HG03025 (cell line): Measurements from ENCODE around the gene CASKIN1.

Experiments
- ATAC-seq: cut with Tn5 transposase; IDR thresholded peaks from one replicate; pipeline ENCODE4 v1.9.1; 2021; ENCODE audit warnings: mild to moderate bottlenecking, moderate library complexity; ENCODE audit not compliant: unreplicated experiment, low FRiP score

CASKIN1 gene

DNA sequence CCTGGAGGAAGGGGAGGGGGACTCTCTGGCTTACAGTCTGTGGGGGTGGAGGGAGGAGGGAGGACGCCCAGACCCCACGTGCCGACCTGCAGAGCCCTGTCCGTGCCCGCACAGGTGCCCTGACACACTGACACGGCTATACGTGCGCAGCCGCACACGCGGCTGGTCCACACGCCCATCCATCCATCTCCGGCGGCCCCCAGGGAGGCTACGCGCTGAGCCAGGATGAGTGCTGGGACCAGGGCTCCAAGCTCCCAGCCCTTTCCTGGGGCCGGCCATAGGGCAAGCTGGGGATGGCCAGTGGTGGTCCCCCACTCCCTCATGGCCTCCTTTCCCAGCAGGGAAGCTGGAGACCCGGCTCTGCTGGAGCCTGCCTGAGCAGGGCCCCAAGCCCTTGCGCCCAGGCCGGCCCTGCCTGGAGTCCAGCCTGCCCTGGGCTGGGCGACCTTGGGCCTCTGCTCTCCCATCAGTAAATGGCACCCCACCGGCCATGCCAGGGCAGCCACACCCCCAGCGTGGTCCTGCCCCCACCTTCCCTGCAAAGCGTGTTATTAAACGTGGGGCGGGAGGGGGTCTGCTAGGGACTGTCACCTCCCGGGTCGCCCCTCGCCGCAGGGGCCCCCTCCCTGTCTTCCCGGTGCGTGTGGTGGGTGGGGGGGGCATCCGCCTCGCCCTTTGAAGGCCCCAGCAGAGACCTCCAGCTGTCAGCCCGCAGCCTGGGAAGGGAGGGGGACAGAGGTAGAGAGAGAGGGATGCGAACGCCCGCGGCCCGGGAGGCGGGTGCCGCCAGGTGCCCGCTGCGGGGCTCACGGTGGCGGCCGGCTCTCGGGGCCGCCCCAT is 863 bp downstream of the CASKIN1 start:
- ATAC-seq: no peak

GRCh38 chr16:2194852-2195321 is 1.5 kb downstream of the CASKIN1 start:
- ATAC-seq: no peak

- ATAC-seq: no peak
Measured at GRCh38 chr16:2194166-2194834, 2.1 kb downstream of the CASKIN1 start.

DNA sequence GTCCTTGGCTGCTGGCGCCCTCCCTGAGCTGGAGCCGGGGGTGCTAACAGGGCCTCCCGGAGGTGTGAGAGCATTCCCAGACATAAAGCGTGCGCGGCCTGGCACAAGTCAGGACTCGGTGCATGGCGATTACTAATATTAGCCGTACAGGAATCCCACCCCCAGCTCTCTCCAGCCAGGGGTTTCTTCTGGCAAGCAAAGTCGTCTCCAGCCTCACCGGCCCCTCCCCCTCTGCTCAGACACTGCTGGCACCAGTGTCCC is 5.0 kb downstream of the CASKIN1 start:
- ATAC-seq: no peak

DNA sequence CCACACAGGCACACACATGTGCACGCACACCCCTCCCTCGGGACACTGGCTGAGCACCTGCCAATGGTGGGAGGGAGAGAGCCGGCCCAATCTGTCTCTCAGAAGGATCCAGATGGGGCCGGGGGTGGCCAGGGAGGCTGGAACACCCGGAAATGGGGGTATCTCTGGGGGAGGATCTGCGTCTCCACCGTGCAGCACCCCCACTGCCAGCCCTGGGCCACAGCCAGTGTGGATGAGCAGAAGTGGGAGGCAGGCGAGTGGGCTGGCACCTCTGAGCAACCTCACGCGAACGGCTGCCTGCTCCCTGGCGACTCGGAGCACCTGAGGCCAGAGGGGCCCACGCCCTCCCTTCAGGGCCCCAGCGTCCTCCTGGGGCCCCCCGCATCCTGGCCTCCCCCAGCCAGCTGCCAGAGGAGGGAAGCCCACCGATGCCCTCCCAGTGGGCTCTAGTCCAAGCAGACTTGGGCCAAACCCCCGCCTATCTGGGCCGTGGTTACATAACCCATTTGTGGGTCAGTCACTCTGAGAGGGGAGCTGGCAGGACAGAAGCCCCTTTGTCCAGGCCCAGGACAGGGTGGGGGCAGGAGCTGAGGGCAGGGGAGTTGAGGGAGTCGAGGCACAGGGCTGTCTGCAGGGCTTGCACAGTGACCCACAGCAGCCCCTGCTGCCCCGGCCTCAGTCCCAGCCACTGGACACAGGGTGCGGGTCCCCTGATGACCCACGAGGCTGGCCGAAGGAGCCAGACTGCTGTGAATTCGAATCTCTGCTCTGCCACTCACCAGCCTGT is 5.6 kb downstream of the CASKIN1 start:
- ATAC-seq: no peak

- ATAC-seq: no peak
Measured at GRCh38 chr16:2190002-2190658, 6.3 kb downstream of the CASKIN1 start.

GRCh38 chr16:2189252-2189893 is 7.0 kb downstream of the CASKIN1 start:
- ATAC-seq: no peak

GRCh38 chr16:2188395-2188794 is 8.0 kb downstream of the CASKIN1 start:
- ATAC-seq: no peak

DNA sequence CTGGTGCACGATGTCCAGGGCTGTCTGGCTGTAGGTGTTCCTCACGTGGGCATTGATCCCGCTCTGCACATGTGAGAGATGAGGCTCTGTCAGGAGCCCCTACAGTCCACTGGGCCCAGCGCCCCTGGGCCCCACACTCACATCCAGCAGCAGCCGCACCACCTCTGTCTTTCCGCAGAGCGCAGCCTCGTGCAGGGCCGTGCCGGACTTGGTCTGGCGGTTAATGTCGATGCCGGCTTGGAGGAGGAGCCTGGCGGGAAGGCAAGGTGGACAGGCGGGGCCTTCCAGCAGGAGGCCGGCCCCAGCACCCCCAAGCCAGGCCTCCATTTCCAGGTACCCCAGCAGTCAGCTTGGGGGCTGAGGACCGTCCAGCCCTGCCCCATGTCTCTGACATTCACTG is 9.2 kb downstream of the CASKIN1 start:
- no peak for ATAC-seq

- no peak for ATAC-seq
Measured at GRCh38 chr16:2186505-2186904, 9.9 kb downstream of the CASKIN1 start.

- ATAC-seq: no peak
Measured at GRCh38 chr16:2186064-2186463, 10.3 kb downstream of the CASKIN1 start.

- no peak for ATAC-seq
Measured at GRCh38 chr16:2184962-2185361, 11.4 kb downstream of the CASKIN1 start.

- ATAC-seq: no peak
Measured at GRCh38 chr16:2184346-2184745, 12.1 kb downstream of the CASKIN1 start.

DNA sequence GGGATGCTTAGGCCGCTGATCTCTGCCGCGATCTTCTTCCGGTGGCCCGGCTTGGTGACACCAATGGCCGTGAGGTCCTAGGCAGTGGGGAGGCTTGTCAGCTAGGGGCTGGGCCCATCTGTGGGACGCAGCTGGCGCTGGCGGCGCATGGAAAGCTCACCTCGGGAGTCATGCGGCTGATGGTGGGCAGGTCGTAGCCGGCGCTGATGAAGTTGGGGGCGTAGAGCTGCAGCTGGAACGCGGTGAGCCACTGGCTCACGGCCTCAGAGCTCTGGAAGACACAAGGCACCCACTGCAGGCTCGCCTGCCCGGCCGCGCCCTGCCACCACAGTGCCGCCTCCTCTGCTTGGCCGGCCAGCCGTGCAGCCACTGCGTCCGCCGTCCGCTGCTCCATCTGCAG is 12.7 kb downstream of the CASKIN1 start:
- no peak for ATAC-seq

DNA sequence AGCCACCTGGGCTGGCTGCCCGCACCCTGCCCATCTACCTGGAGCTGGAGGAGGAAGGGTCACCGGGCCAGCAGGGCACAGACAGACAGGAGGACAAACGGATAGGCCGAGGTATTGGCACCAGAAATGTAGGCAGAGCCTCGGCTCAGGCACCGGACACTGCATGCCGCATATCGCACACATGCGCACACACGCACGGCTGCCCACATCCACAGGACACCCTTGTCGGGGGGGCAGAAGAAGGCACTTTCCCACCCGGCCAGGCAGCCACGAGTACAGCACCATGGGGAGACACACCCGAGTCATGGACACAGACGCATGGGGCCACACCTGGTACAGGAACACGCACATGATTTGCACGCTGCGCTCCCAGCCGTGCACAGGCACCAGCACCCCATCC is 14.5 kb downstream of the CASKIN1 start:
- no peak for ATAC-seq

DNA sequence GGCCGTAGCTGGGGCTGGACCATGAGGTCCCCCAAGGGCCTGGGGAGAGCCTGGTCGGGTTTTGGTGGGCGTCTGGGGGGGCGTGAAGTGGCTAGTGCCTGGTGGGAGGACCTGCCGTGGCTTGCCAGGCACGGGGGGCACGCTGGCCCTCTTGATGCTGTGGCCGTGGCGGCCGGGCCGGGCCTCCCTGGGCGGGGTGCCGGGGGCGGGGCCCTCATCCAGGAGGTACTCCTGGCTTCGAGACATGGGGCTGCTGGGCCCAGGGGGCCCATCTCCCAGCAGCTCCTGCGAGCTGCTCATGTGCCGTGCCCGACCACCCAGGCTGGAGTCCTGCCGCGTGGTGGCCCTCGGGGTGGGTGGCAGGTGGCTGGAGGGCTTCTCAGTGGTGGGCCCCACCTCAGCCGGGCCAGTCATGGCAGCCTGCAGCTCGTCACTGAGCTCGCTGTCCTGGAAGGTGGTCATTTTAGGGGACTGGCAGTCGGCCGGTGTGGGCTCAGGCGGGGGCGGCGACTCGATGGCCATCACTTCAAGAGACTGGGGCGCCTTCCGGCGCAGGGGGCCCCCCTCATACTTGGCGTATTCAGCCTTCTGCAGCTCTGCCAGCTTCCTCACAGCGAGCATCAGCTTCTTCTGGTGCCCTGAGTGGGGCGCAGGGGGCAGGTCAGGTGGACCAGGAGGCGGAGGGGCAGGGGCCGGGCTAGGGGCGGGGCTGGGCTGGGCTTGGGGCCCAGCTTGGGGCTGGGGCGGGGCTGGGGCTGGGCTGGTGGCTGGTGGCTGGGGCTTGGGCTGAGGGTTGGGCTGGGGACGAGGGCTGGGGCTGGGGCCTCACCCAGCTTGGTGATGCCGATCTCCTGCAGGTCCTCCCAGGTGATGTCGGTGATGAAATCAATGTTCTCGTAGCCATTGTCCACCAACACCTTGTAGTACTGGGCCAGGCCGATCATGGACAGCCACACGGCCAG is 15.2 kb downstream of the CASKIN1 start:
- no peak for ATAC-seq

- ATAC-seq: no peak
Measured at GRCh38 chr16:2180461-2180860, 15.9 kb downstream of the CASKIN1 start.

- ATAC-seq: no peak
Measured at GRCh38 chr16:2179576-2179975, 16.8 kb downstream of the CASKIN1 start.

DNA sequence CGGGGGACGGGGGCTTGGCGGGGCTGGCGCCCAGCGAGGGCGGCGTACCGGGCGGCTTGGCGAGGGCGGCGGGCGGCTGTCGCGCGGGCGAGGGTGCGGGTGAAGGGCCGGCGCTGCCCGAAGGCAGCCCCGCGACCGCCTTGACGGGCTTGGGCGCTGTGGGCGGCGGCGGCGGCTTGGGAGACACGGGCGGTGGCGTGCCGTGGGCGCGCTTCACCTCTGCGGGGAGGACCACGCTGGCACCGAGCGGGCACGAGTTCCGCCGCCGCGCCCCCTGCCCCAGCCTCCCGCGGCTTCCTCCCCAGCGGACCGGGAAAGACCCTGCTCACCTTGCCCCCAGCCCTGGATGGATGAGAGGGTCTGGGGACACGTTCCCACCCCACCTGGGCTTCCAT is 17.3 kb downstream of the CASKIN1 start:
- ATAC-seq: no peak
